ENCODE measurements around the gene C1QTNF12. TPM values are rescaled to one million over a fixed set of nuclear protein-coding genes. Genes with fewer than 3 reads are reported as not detected.

The C1QTNF12 gene
- total and polyA plus RNA-seq, 2 experiments from 2014 or later, result 4.1 to 4.2 TPM

DNA sequence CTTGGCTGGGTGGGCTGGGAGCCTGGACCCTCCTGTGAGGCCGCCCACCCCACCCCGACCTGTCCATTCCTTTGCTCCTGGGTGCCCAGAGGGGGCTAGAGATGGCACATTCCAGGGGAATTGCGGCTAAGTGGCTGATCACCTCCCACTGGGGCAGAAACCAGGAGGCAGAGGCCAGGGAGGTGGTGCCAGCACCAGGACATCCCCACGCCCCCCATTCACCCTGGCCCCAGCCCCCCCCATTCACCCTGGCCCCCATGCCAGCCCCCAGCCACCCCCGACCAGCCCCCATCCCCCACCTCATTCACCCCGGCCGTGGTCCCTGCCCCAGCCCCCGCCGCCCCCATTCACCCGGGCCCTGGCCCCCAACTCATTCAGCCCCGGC lies 6.2 kb downstream of the C1QTNF12 start:
- Histone ChIP-seq H2AFZ (no peak overlapping the region), H4K20me1 (replicated peaks; ENCODE audit: insufficient read depth) (no peaks in the 10 kb centered on the region), H3K27me3 (ENCODE audit: insufficient read depth) (no peaks in the 10 kb centered on the region), H3K9me2 (ENCODE audit: insufficient read depth) (no peaks in the 10 kb centered on the region), H3K27ac (ENCODE audit: low read depth) (no peak overlapping the region), H3K4me1 (ENCODE audit: insufficient read depth) (no peaks in the 10 kb centered on the region), H3K4me3 (no peak overlapping the region), H3K79me2 (replicated peaks; ENCODE audit: insufficient read depth) (no peaks in the 10 kb centered on the region), H3F3A (replicated peaks; ENCODE audit: low read depth) (no peaks in the 10 kb centered on the region), H3K4me2 (no peak overlapping the region), H3K36me3 (ENCODE audit: insufficient read depth) (no peaks in the 10 kb centered on the region)
- Mint-ChIP-seq H3K27ac (no peak overlapping the region), H3K4me1 (no peaks in the 10 kb centered on the region), H3K9me3 (no peaks in the 10 kb centered on the region), H3K27me3 (ENCODE audit: insufficient read depth, low read depth, poor library complexity) (peaks cover 4% of the 10 kb centered on the region), H3K4me3 (no peak overlapping the region), H3K36me3 (ENCODE audit: low read depth) (no peaks in the 10 kb centered on the region)
- ATAC-seq, result no peak
- no peak for TF ChIP-seq POLR2AphosphoS5 (IDR thresholded peaks at IDR 0.05; ENCODE audit: low read depth)
- TF ChIP-seq ZNF331 (CRISPR knock-in tag; IDR thresholded peaks at IDR 0.05; ENCODE audit: low read depth), result no peak
- TF ChIP-seq ETS1 (IDR thresholded peaks at IDR 0.05), result no peak
- no peak for TF ChIP-seq NANOG (IDR thresholded peaks at IDR 0.05; ENCODE audit: borderline replicate concordance)
- no peak for TF ChIP-seq JUNB (IDR thresholded peaks at IDR 0.05; ENCODE audit: unreplicated experiment)
- no peak for TF ChIP-seq ZNF114 (CRISPR knock-in tag; IDR thresholded peaks at IDR 0.05)
- TF ChIP-seq REST (IDR thresholded peaks at IDR 0.05; ENCODE audit: unreplicated experiment), result no peak
- TF ChIP-seq ZNF462 (CRISPR knock-in tag; IDR thresholded peaks at IDR 0.05), result no peak
- no peak for TF ChIP-seq STAT1 (IDR thresholded peaks at IDR 0.05; ENCODE audit: unreplicated experiment)
- no peak for TF ChIP-seq EZH2 (IDR thresholded peaks at IDR 0.05; ENCODE audit: low read depth, unreplicated experiment)
- TF ChIP-seq CREB1 (CRISPR knock-in tag; IDR thresholded peaks at IDR 0.05; ENCODE audit: low read depth), result no peak
- TF ChIP-seq, protein P1, sequence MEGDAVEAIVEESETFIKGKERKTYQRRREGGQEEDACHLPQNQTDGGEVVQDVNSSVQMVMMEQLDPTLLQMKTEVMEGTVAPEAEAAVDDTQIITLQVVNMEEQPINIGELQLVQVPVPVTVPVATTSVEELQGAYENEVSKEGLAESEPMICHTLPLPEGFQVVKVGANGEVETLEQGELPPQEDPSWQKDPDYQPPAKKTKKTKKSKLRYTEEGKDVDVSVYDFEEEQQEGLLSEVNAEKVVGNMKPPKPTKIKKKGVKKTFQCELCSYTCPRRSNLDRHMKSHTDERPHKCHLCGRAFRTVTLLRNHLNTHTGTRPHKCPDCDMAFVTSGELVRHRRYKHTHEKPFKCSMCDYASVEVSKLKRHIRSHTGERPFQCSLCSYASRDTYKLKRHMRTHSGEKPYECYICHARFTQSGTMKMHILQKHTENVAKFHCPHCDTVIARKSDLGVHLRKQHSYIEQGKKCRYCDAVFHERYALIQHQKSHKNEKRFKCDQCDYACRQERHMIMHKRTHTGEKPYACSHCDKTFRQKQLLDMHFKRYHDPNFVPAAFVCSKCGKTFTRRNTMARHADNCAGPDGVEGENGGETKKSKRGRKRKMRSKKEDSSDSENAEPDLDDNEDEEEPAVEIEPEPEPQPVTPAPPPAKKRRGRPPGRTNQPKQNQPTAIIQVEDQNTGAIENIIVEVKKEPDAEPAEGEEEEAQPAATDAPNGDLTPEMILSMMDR (conservative IDR thresholded peaks at IDR 0.05; ENCODE audit: low read depth in 2 of 2), result no peak
- TF ChIP-seq EZH2phosphoT487 (IDR thresholded peaks at IDR 0.05; ENCODE audit: unreplicated experiment), result no peak
- no peak for DNase-seq (ENCODE audit: low spot score)
